RCC 7860 (cell line): ENCODE results near the gene PAQR9.
"Not testable (repeated sequence)": the region's sequence is repeated elsewhere in the genome, so short reads cannot be mapped to it uniquely, and the experiment has no call there.

ENCODE experiments used
- DNase-seq: peaks from one replicate; pipeline ENCODE4 v3.0.0-alpha.2; 2015; ENCODE audit warnings: low spot score
- FAIRE-seq: peaks from 2 replicates; lab custom pipeline; 2012; peaks lifted over from hg19 to GRCh38; lab: Jason Lieb, UNC

PAQR9 gene

GRCh38 chr3:142963516-142964448 is at the start of gene PAQR9:
TSS of gene PAQR9 (minus strand) at chr3:142963674. CDS start at chr3:142963336, 338 bp downstream.
- FAIRE-seq (no peak), DNase-seq (no peak)

GRCh38 chr3:143011705-143012104 is 48.2 kb upstream of the PAQR9 start:
- DNase-seq (no peak), FAIRE-seq (no peak)

GRCh38 chr3:143010024-143010423 is 46.5 kb upstream of the PAQR9 start:
- no peak for DNase-seq
- peak; percentile 50 for FAIRE-seq

- FAIRE-seq (no peak), DNase-seq (no peak)
These were observed 41.3 kb upstream of the PAQR9 start for GRCh38 chr3:143004823-143005222.

GRCh38 chr3:143002727-143003126 is 39.3 kb upstream of the PAQR9 start:
- DNase-seq (no peak), FAIRE-seq (no peak)

GRCh38 chr3:143002083-143002712 is 38.7 kb upstream of the PAQR9 start:
- peak; percentile 20 for DNase-seq
- no peak for FAIRE-seq

- DNase-seq = peak; percentile 98
- peak; percentile 81 for FAIRE-seq
These were observed 38.1 kb upstream of the PAQR9 start, which contains the start of gene U2SURP for GRCh38 chr3:143001369-143002082. TSS of gene U2SURP (plus strand) at chr3:143001570. CDS start at chr3:143001629, 59 bp downstream.

- DNase-seq (no peak), FAIRE-seq (no peak)
These were observed 37.5 kb upstream of the PAQR9 start for GRCh38 chr3:143001034-143001368.

GRCh38 chr3:143000528-143000927 is 37.1 kb upstream of the PAQR9 start:
- DNase-seq = peak; percentile 81
- peak; percentile 17 for FAIRE-seq

GRCh38 chr3:142999881-143000280 is 36.4 kb upstream of the PAQR9 start:
- FAIRE-seq (no peak), DNase-seq (peak; percentile 22)

- DNase-seq (no peak), FAIRE-seq (no peak)
These were observed 35.0 kb upstream of the PAQR9 start for GRCh38 chr3:142998439-142998838.

- no peak for DNase-seq
- no peak for FAIRE-seq
These were observed 33.9 kb upstream of the PAQR9 start for GRCh38 chr3:142997330-142997729.

GRCh38 chr3:142993958-142994442 is 30.5 kb upstream of the PAQR9 start:
- DNase-seq (peak; percentile 41), FAIRE-seq (peak; percentile 75)

- DNase-seq (no peak), FAIRE-seq (no peak)
These were observed 28.8 kb upstream of the PAQR9 start for GRCh38 chr3:142992323-142992722.

GRCh38 chr3:142990721-142991120 is 27.2 kb upstream of the PAQR9 start:
- DNase-seq (no peak), FAIRE-seq (no peak)

GRCh38 chr3:142988826-142989225 is 25.4 kb upstream of the PAQR9 start:
- FAIRE-seq, DNase-seq: not testable (repeated sequence)

- DNase-seq, FAIRE-seq: not testable (repeated sequence)
These were observed 24.7 kb upstream of the PAQR9 start for GRCh38 chr3:142988221-142988620.

GRCh38 chr3:142987707-142988106 is 24.2 kb upstream of the PAQR9 start:
- no peak for DNase-seq
- no peak for FAIRE-seq

GRCh38 chr3:142987080-142987700 is 23.7 kb upstream of the PAQR9 start:
- peak; percentile 87 for FAIRE-seq
- peak; percentile 52 for DNase-seq

GRCh38 chr3:142984255-142984654 is 20.8 kb upstream of the PAQR9 start:
- no peak for DNase-seq
- FAIRE-seq = no peak

GRCh38 chr3:142983318-142983717 is 19.8 kb upstream of the PAQR9 start:
- no peak for FAIRE-seq
- DNase-seq = no peak
